Liver (tissue), 9 donors: ENCODE measurements around the gene POU4F2. TPM values are rescaled to one million over a fixed set of nuclear protein-coding genes. Genes with fewer than 3 reads are reported as not detected.

Source experiments
- DNase-seq: peaks from one replicate; pipeline ENCODE4 v3.0.0-alpha.2; 2017; ENCODE audit warnings: low spot score
- H3K27ac ChIP-seq, 2 donors: one replicate each; pipeline ENCODE4 v1.7.0; 2013; ENCODE audit warnings: inconsistent platforms in 2 of 2, low read length in 2 of 2, control low read depth in 1 of 2, low read depth in 1 of 2, mild to moderate bottlenecking in 1 of 2
- H3K27me3 ChIP-seq, 4 donors: one replicate each; pipeline versions ENCODE4 v1.6.1 to v1.7.0; 2013; ENCODE audit warnings: low read length in 3 of 4, inconsistent platforms in 1 of 4, mild to moderate bottlenecking in 1 of 4, moderate library complexity in 1 of 4; ENCODE audit not compliant: control insufficient read depth in 4 of 4, insufficient read depth in 4 of 4
- H3K36me3 ChIP-seq, 4 donors: one replicate each; pipeline versions ENCODE4 v1.6.1 to v1.7.0; 2013; ENCODE audit warnings: low read length in 3 of 4, mild to moderate bottlenecking in 3 of 4, low read depth in 1 of 4, moderate library complexity in 1 of 4; ENCODE audit not compliant: control insufficient read depth in 4 of 4, insufficient read depth in 3 of 4
- H3K4me1 ChIP-seq, 4 donors: one replicate each; pipeline versions ENCODE4 v1.6.1 to v1.7.0; 2013; ENCODE audit warnings: low read length in 3 of 4, mild to moderate bottlenecking in 3 of 4, moderate library complexity in 1 of 4; ENCODE audit not compliant: control insufficient read depth in 4 of 4, insufficient read depth in 4 of 4
- H3K4me3 ChIP-seq, 3 donors: one replicate each; pipeline versions ENCODE4 v1.6.1 to v1.7.0; 2013; ENCODE audit warnings: low read length in 3 of 3, control low read depth in 1 of 3, low read depth in 1 of 3, mild to moderate bottlenecking in 1 of 3
- H3K9ac ChIP-seq, 2 donors: one replicate each; pipeline ENCODE4 v1.7.0; 2013; ENCODE audit warnings: low read length in 2 of 2, mild to moderate bottlenecking in 2 of 2, moderate library complexity in 2 of 2, control low read depth in 1 of 2, low read depth in 1 of 2
- H3K9me3 ChIP-seq, 4 donors: one replicate each; pipeline versions ENCODE4 v1.6.1 to v1.7.0; 2013; ENCODE audit warnings: low read length in 3 of 4; ENCODE audit not compliant: control insufficient read depth in 4 of 4
- CTCF ChIP-seq: fragments of 150-350 bp; IDR thresholded peaks from 2 replicates; pipeline ENCODE4 v1.5.1; 2017; ENCODE audit warnings: improper control_type of control experiment, low read depth, low read length; ENCODE audit not compliant: missing input control
- FOXA1 ChIP-seq: IDR thresholded peaks from 2 replicates; pipeline ENCODE4 v1.6.1; 2016; ENCODE audit warnings: antibody characterized with exemption
- FOXA2 ChIP-seq: IDR thresholded peaks from 2 replicates; pipeline ENCODE4 v1.6.1; 2016; ENCODE audit warnings: antibody characterized with exemption
- HNF4A ChIP-seq, 2 donors: conservative IDR thresholded peaks; 2 replicates each; pipeline ENCODE4 v1.6.1; 2016; ENCODE audit warnings: antibody characterized with exemption in 2 of 2, mild to moderate bottlenecking in 2 of 2
- HNF4G ChIP-seq: IDR thresholded peaks from 2 replicates; pipeline ENCODE4 v1.6.1; 2016; ENCODE audit warnings: antibody characterized with exemption
- JUND ChIP-seq, 2 donors: IDR thresholded peaks; 2 replicates each; pipeline ENCODE4 v1.6.1; 2016; ENCODE audit warnings: antibody characterized with exemption in 2 of 2
- RAD21 ChIP-seq, 2 donors: IDR thresholded peaks; 2 replicates each; pipeline ENCODE4 v1.6.1; 2016; ENCODE audit warnings: antibody characterized with exemption in 2 of 2, mild to moderate bottlenecking in 2 of 2
- REST ChIP-seq: IDR thresholded peaks from 2 replicates; pipeline ENCODE4 v1.6.1; 2016; ENCODE audit warnings: antibody characterized with exemption, mild to moderate bottlenecking
- RXRA ChIP-seq, 2 donors: IDR thresholded peaks; 2 replicates each; pipeline ENCODE4 v1.6.1; 2017 to 2018; ENCODE audit warnings: antibody characterized with exemption in 2 of 2, mild to moderate bottlenecking in 1 of 2
- SP1 ChIP-seq: IDR thresholded peaks from 2 replicates; pipeline ENCODE4 v1.6.1; 2018; ENCODE audit warnings: antibody characterized with exemption, mild to moderate bottlenecking
- TAF1 ChIP-seq: conservative IDR thresholded peaks from 2 replicates; pipeline ENCODE4 v1.6.1; 2016; ENCODE audit warnings: antibody characterized with exemption, mild to moderate bottlenecking
- YY1 ChIP-seq: IDR thresholded peaks from 2 replicates; pipeline ENCODE4 v1.6.1; 2016; ENCODE audit warnings: antibody characterized with exemption, mild to moderate bottlenecking
- WGBS: extraction: QIAGEN DNeasy Blood & Tissue Kit; methylation state at CpG from one replicate; pipeline ENCODE4 v1.1.7; 2013; 5-methylcytosine and 5-hydroxymethylcytosine counted together
- polyA plus RNA-seq, 2 donors: library from polyadenylated mRNA; stranded (reverse) in 1 of 2; unstranded in 1 of 2; fragments of 200-250 nt in 1 of 2; fragments of >200 nt in 1 of 2; fragmentation: Nextera tagmentation in 1 of 2; extraction: Ambion mirVana in 1 of 2; gene quantifications; one replicate each; pipeline versions ENCODE4 v1.2.1 to v1.2.3, GENCODE V29; 2013 to 2015
- total RNA-seq, 2 donors: library from RNA; depleted of rRNA; stranded (reverse); fragments of >200 nt; gene quantifications; one replicate each; pipeline ENCODE4 v1.2.3, GENCODE V29; 2014
- donor health status: healthy.
- donor health status: healthy.
- donor health status: healthy.
- donor health status: healthy.
- donor health status: healthy.

POU4F2 gene
- total and polyA plus RNA-seq, 4 donors = not detected

- no peak for TF ChIP-seq REST
These were observed 826 bp downstream of the POU4F2 start (continued) for GRCh38 chr4:146639506-146639932.

GRCh38 chr4:146640021-146640464, 1.4 kb downstream of the POU4F2 start:
- Histone ChIP-seq H3K27me3 (peaks cover 2 to 29% (median 20%) of the 10 kb centered on the region in 4 donors), H3K9me3 (peaks cover 0 to 12% (median 3%) of the 10 kb centered on the region in 4 donors), H3K27ac (no peak overlapping the region), H3K36me3 (no peaks in the 10 kb centered on the region), H3K4me3 (no peak overlapping the region), H3K4me1 (peaks cover 0 to 11% (median 5%) of the 10 kb centered on the region in 4 donors), H3K9ac (no peak overlapping the region)
- no peak for DNase-seq
- no peak for TF ChIP-seq RAD21 (IDR thresholded peaks at IDR 0.05)
- TF ChIP-seq SP1 = no peak
- 6% methylated on average over 46 of the region's 46 CpGs for WGBS

- no peak for DNase-seq
- peaks cover 2 to 26% (median 19%) of the 10 kb centered on the region in 4 donors for H3K27me3 ChIP-seq
- H3K4me3 ChIP-seq = no peak overlapping the region
- H3K27ac ChIP-seq = no peak overlapping the region
- H3K9ac ChIP-seq = no peak overlapping the region
- 5% methylated on average over 37 of the region's 37 CpGs for WGBS
- H3K9me3 ChIP-seq = peaks cover 0 to 12% (median 3%) of the 10 kb centered on the region in 4 donors
- TF ChIP-seq JUND (IDR thresholded peaks at IDR 0.05) (no peak), REST (no peak), RXRA (IDR thresholded peaks at IDR 0.05) (no peak), SP1 (no peak), FOXA2 (no peak), YY1 (no peak), HNF4G (no peak), FOXA1 (no peak), TAF1 (no peak), HNF4A (conservative IDR thresholded peaks at IDR 0.05) (no peak), CTCF (no peak), RAD21 (IDR thresholded peaks at IDR 0.05) (no peak)
- peaks cover 0 to 11% (median 5%) of the 10 kb centered on the region in 4 donors for H3K4me1 ChIP-seq
- no peaks in the 10 kb centered on the region for H3K36me3 ChIP-seq
These were observed 1.9 kb downstream of the POU4F2 start for GRCh38 chr4:146640465-146641061.
